NT2/D1 (cell line): ENCODE measurements around the gene ADAMTSL2.

Experiments used
- SUZ12 ChIP-seq: IDR thresholded peaks from 2 replicates; pipeline ENCODE4 v1.6.1; 2011; ENCODE audit not compliant: insufficient read length, insufficient read depth; ENCODE audit errors: extremely low read depth
- ZNF274 ChIP-seq: IDR thresholded peaks from 2 replicates; pipeline ENCODE4 v1.6.1; 2011; ENCODE audit warnings: mild to moderate bottlenecking, low read depth, low read length

GRCh38 chr9:133609311-133610098 lies 75.0 kb downstream of the ADAMTSL2 start, which contains the start of gene FAM163B:
- TF ChIP-seq ZNF274 (no peak), SUZ12 (no peak)
